Stimulated activated naive CD8-positive, alpha-beta T cell treated with anti-CD3 and anti-CD28 coated beads, Interleukin-15, Interleukin-2, amounts not matched to agents 100 ng/mL and 50 ng/mL, for 24 hours (primary cell): Measurements from ENCODE around the gene CD81.

Source experiments
- H3K27ac Mint-ChIP-seq: one replicate; pipeline ENCODE4 v1.8.0; 2021; ENCODE audit warnings: mild to moderate bottlenecking, mixed read lengths
- H3K27me3 Mint-ChIP-seq: one replicate; pipeline ENCODE4 v1.8.0; 2021; ENCODE audit warnings: mixed read lengths
- H3K36me3 Mint-ChIP-seq: one replicate; pipeline ENCODE4 v1.8.0; 2021; ENCODE audit warnings: low read depth, mixed read lengths
- H3K4me1 Mint-ChIP-seq: one replicate; pipeline ENCODE4 v1.8.0; 2021; ENCODE audit warnings: low read depth, mixed read lengths
- H3K4me3 Mint-ChIP-seq: one replicate; pipeline ENCODE4 v1.8.0; 2021; ENCODE audit warnings: mild to moderate bottlenecking, mixed read lengths
- H3K9me3 Mint-ChIP-seq: one replicate; pipeline ENCODE4 v1.8.0; 2021; ENCODE audit warnings: mixed read lengths

The CD81 gene

GRCh38 chr11:2377511-2378443 lies 667 bp downstream of the CD81 start:
- H3K27ac Mint-ChIP-seq: peak overlapping the region; percentile 77
- H3K27me3 Mint-ChIP-seq: no peaks in the 10 kb centered on the region
- no peaks in the 10 kb centered on the region for H3K9me3 Mint-ChIP-seq
- peak overlapping the region; percentile 90 for H3K4me3 Mint-ChIP-seq
- H3K4me1 Mint-ChIP-seq: peaks cover 30% of the 10 kb centered on the region
- H3K36me3 Mint-ChIP-seq: no peaks in the 10 kb centered on the region

- peak overlapping the region; percentile 77 for H3K27ac Mint-ChIP-seq
- no peaks in the 10 kb centered on the region for H3K27me3 Mint-ChIP-seq
- H3K36me3 Mint-ChIP-seq: no peaks in the 10 kb centered on the region
- peak overlapping the region; percentile 90 for H3K4me3 Mint-ChIP-seq
- peaks cover 30% of the 10 kb centered on the region for H3K4me1 Mint-ChIP-seq
- H3K9me3 Mint-ChIP-seq: no peaks in the 10 kb centered on the region
Measured at GRCh38 chr11:2378527-2379210, 1.6 kb downstream of the CD81 start.

GRCh38 chr11:2379466-2380174 lies 2.5 kb downstream of the CD81 start:
- Mint-ChIP-seq H3K4me1 (peaks cover 35% of the 10 kb centered on the region), H3K27ac (peak overlapping the region; percentile 36), H3K9me3 (no peaks in the 10 kb centered on the region), H3K36me3 (no peaks in the 10 kb centered on the region), H3K27me3 (no peaks in the 10 kb centered on the region), H3K4me3 (peak overlapping the region; percentile 39)

GRCh38 chr11:2380396-2380795 lies 3.3 kb downstream of the CD81 start:
- Mint-ChIP-seq H3K4me3 (peak overlapping the region; percentile 39), H3K36me3 (no peaks in the 10 kb centered on the region)

GRCh38 chr11:2380807-2381350 lies 3.8 kb downstream of the CD81 start:
- no peaks in the 10 kb centered on the region for H3K27me3 Mint-ChIP-seq

More at GRCh38 chr11:2380396-2380795, 3.3 kb downstream of the CD81 start:
- Mint-ChIP-seq H3K27ac (peak overlapping the region; percentile 67), H3K27me3 (no peaks in the 10 kb centered on the region), H3K9me3 (no peaks in the 10 kb centered on the region), H3K4me1 (peaks cover 43% of the 10 kb centered on the region)

GRCh38 chr11:2381494-2382128 lies 4.5 kb downstream of the CD81 start:
- no peaks in the 10 kb centered on the region for H3K9me3 Mint-ChIP-seq
- H3K36me3 Mint-ChIP-seq: no peaks in the 10 kb centered on the region
- H3K27me3 Mint-ChIP-seq: no peaks in the 10 kb centered on the region
- H3K4me3 Mint-ChIP-seq: no peak overlapping the region
- peaks cover 55% of the 10 kb centered on the region for H3K4me1 Mint-ChIP-seq
- H3K27ac Mint-ChIP-seq: no peak overlapping the region

More at GRCh38 chr11:2380807-2381350, 3.8 kb downstream of the CD81 start:
- Mint-ChIP-seq H3K9me3 (no peaks in the 10 kb centered on the region), H3K27ac (peak overlapping the region; percentile 67), H3K4me1 (peaks cover 48% of the 10 kb centered on the region), H3K4me3 (no peak overlapping the region), H3K36me3 (no peaks in the 10 kb centered on the region)

DNA sequence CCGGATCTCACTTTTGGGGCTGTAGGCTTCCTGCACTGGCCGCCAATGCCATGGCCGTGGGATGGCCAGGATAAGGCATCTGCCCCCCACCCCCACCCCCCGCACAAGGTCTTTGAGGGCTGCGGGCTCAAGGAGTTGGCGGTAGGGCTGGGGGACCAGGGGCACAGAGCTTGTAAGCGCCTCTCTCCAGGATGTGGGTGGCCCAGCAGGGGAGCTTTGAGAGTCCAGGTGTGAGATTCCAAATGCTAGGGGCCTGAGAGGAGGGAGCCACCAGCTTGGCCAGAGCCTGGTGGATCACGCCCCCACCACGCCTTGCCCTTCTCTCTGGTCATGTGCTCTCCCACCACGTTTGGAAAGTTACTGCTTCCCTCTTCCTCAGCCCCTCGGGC lies 5.0 kb downstream of the CD81 start:
- no peaks in the 10 kb centered on the region for H3K9me3 Mint-ChIP-seq
- peaks cover 60% of the 10 kb centered on the region for H3K4me1 Mint-ChIP-seq
- H3K27me3 Mint-ChIP-seq: no peaks in the 10 kb centered on the region
- no peak overlapping the region for H3K27ac Mint-ChIP-seq
- H3K4me3 Mint-ChIP-seq: no peak overlapping the region
- no peaks in the 10 kb centered on the region for H3K36me3 Mint-ChIP-seq

- Mint-ChIP-seq H3K9me3 (no peaks in the 10 kb centered on the region), H3K4me3 (no peak overlapping the region), H3K27me3 (no peaks in the 10 kb centered on the region), H3K4me1 (peaks cover 65% of the 10 kb centered on the region), H3K27ac (peak overlapping the region; percentile 49), H3K36me3 (no peaks in the 10 kb centered on the region)
Measured at GRCh38 chr11:2382936-2383851, 6.1 kb downstream of the CD81 start.

DNA sequence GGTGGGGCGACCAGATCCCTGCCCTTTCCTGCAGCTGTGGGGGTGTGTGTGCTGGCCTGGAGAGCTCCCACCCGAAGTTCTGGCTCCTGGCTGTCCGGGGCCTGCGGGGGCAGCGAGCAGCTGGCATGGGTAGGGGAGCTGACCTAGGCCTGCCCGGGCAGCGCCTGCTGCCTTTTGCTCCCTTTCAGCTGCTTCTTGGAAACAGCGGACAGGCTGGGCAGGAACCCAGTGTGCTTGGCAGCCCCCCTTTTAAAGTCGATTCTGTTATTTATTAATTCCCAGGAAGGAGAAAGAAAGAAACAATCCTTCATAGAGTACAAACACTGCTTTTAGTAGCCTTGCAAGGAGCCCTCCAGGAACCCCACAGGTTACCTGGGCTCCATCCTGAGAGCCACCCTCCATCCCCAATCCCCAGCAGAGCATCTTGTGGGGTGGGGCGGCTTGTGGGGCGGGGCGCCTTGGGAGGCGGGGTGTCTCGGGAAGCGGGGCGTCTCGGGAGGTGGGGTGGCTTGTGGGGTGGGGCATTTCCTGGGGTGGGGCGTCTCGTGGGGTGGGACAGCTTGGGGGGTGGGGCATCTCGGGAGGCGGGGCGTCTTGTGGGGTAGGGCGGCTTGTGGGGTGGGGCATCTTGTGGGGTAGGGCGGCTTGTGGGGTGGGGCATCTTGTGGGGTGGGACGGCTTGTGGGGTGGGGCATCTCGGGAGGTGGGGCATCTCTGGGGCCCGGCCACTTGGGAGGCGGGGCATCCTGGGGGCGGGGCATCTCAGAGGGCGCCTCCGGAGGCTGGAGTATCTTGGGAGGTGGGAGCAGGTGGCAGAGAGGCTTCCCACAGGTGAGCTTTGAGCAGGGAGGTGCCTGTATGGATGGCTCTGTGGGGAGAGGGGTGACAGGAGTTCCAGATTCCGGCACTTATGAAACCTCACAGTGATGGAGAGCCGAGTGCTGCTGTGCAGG lies 7.0 kb downstream of the CD81 start:
- Mint-ChIP-seq H3K36me3 (no peaks in the 10 kb centered on the region), H3K27ac (no peak overlapping the region), H3K9me3 (no peaks in the 10 kb centered on the region), H3K4me1 (peaks cover 64% of the 10 kb centered on the region), H3K4me3 (no peak overlapping the region), H3K27me3 (no peaks in the 10 kb centered on the region)

DNA sequence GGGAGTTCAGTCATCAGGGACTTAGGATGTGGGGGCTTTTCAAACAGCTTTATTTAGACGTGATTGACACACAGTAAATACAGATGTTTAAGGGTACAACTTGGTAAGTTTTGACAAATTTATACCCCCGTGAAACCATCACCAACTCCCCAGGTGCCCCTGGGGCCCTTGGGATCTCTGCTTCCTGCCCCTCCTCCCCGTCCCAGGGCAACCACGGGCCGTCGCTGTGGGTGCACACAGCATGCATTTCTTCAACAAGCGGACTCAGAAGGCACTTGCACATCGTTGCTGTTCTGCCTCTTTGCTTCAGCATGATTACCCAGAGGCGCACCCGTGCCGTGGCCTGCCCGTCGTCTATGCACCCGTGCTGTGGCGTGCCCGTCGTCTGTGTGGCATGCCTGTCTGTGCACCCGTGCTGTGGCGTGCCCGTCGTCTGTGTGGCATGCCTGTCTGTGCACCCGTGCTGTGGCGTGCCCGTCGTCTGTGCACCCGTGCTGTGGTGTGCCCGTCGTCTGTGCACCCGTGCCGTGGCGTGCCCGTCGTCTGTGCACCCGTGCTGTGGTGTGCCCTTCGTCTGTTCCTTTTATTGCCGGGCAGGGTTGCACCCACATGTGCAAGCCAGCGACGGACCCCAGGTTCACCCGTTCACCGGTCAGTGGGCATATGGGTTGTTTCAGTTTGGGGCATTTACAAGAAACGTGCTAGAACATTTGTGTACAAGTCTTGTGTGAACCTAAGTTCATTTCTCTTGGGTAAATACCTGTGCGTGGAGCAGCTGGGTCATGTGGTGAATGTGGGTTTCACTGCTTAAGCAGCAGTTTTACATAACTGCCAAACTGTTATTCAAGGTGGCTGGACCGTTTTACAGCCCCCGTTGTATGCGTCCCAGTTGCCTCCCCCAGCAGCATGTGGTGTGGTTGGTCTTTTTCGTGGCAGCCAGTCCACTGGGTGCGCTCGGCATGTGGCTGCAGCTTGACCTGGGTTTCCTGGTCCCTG lies 8.3 kb downstream of the CD81 start:
- Mint-ChIP-seq H3K4me3 (peak overlapping the region; percentile 39), H3K36me3 (no peaks in the 10 kb centered on the region), H3K27me3 (no peaks in the 10 kb centered on the region), H3K9me3 (no peaks in the 10 kb centered on the region), H3K4me1 (peaks cover 69% of the 10 kb centered on the region), H3K27ac (no peak overlapping the region)

DNA sequence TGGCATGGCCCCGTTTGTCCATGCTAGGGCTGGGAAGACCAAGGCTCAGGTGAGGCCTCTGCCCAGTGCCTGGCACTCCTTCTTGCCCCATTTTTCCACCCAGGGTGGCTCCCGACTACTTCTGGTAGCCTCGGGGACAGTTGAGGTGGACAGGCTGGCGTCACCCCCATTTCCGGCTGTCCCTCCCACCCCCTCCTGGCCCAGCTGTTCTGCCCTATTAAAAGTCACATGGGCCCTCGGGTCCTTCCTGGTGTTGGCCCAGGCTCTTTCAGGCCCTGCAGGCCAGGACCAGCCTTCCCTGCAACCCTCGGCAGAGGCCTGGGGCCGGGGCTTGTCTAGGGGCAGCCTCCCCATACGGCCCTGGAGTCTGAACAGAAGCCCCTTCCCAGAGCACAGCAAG lies 9.5 kb downstream of the CD81 start:
- no peak overlapping the region for H3K4me3 Mint-ChIP-seq

More for the DNA sequence above, 9.5 kb downstream of the CD81 start:
- H3K27me3 Mint-ChIP-seq: no peaks in the 10 kb centered on the region
- peaks cover 64% of the 10 kb centered on the region for H3K4me1 Mint-ChIP-seq
- no peaks in the 10 kb centered on the region for H3K36me3 Mint-ChIP-seq
- no peak overlapping the region for H3K27ac Mint-ChIP-seq
- H3K9me3 Mint-ChIP-seq: no peaks in the 10 kb centered on the region
